Testis (tissue), 3 donors: ENCODE results near the gene RCOR1. TPM values are rescaled to one million over a fixed set of nuclear protein-coding genes. Genes with fewer than 3 reads are reported as not detected.

Source experiments
- DNase-seq: peaks from one replicate; pipeline ENCODE4 v3.0.0-alpha.2; 2019
- H3K27ac ChIP-seq, 2 donors: fragments of 200-600 bp; sonication (generic); one replicate each; pipeline ENCODE4 v1.5.1; 2019
- H3K27me3 ChIP-seq: fragments of 200-600 bp; sonication (generic); one replicate; pipeline ENCODE4 v1.5.1; 2019
- H3K36me3 ChIP-seq: fragments of 200-600 bp; sonication (generic); one replicate; pipeline ENCODE4 v1.5.1; 2017; ENCODE audit warnings: low read depth; ENCODE audit errors: missing control alignments
- H3K4me1 ChIP-seq: fragments of 200-600 bp; sonication (generic); one replicate; pipeline ENCODE4 v1.5.1; 2019
- H3K4me3 ChIP-seq, 2 donors: fragments of 200-600 bp; sonication (generic); one replicate each; pipeline ENCODE4 v1.5.1; 2017 to 2019
- H3K9me3 ChIP-seq: fragments of 200-600 bp; sonication (generic); one replicate; pipeline ENCODE4 v1.5.1; 2017
- CTCF ChIP-seq, 3 experiments: fragments of 450-650 bp in 2 of 3; fragments of 200-600 bp in 1 of 3; sonication (generic) in 1 of 3; IDR thresholded peaks; one replicate each; pipeline ENCODE4 v1.5.1; 2016 to 2019; ENCODE audit warnings: antibody characterized with exemption in 3 of 3, mild to moderate bottlenecking in 2 of 3, moderate library complexity in 1 of 3
- POLR2A ChIP-seq: fragments of 450-650 bp; IDR thresholded peaks from one replicate; pipeline ENCODE4 v1.6.1; 2017; ENCODE audit warnings: antibody characterized with exemption, mild to moderate bottlenecking, moderate library complexity
- WGBS, 2 donors: methylation state at CpG; one replicate each; pipeline ENCODE4 v1.1.5; 2018; 5-methylcytosine and 5-hydroxymethylcytosine counted together
- intact Hi-C: fragments of 100-400 bp; cut with DNase I; formaldehyde crosslinking; loops from one replicate; pipeline ENCODE4 v1.15.1; 2023; ENCODE audit warnings: low total_unique reads
- polyA plus RNA-seq: library from polyadenylated mRNA; stranded (reverse); fragments of 350-450 nt; fragmentation: Illumina TruSeq; extraction: RNeasy Lipid Tissue Mini Kit (QIAGEN cat#74804); gene quantifications from one replicate; pipeline ENCODE4 v1.2.3, GENCODE V29; 2014; ENCODE audit warnings: low read depth, low replicate concordance; ENCODE audit not compliant: insufficient read depth
- total RNA-seq, 2 donors: library from RNA; depleted of rRNA; stranded (reverse); fragments of >200 nt; gene quantifications; one replicate each; pipeline ENCODE4 v1.2.3, GENCODE V29; 2016

The RCOR1 gene
- total and polyA plus RNA-seq, 3 donors from 2014 or later = 33.8 to 37.8 (median 33.9) TPM

GRCh38 chr14:102770147-102771123 is 178.0 kb downstream of the RCOR1 start:
- Histone ChIP-seq H3K4me3 (no peak overlapping the region), H3K27me3 (no peaks in the 10 kb centered on the region), H3K4me1 (no peaks in the 10 kb centered on the region), H3K27ac (no peak overlapping the region), H3K9me3 (no peaks in the 10 kb centered on the region), H3K36me3 (no peaks in the 10 kb centered on the region)
- WGBS, 2 donors = 76 to 79% methylated on average over 29 to 32 of the region's 32 CpGs
- no peak for DNase-seq
- intact Hi-C loops = loop anchor here (10.0 kb wide), 1 partner anchor 154 kb away; the partner anchor contains the start of gene AMN
- TF ChIP-seq POLR2A = no peak
- TF ChIP-seq CTCF (IDR thresholded peaks at IDR 0.05) = no peak

- H3K4me1 ChIP-seq = peaks cover 2% of the 10 kb centered on the region
- no peaks in the 10 kb centered on the region for H3K9me3 ChIP-seq
- no peak for DNase-seq
- H3K4me3 ChIP-seq = no peak overlapping the region
- H3K36me3 ChIP-seq = no peaks in the 10 kb centered on the region
- no peak overlapping the region for H3K27ac ChIP-seq
- H3K27me3 ChIP-seq = no peaks in the 10 kb centered on the region
- WGBS, 2 donors = 98 to 100% methylated on average over 4 to 9 of the region's 9 CpGs
- TF ChIP-seq POLR2A (no peak), CTCF (IDR thresholded peaks at IDR 0.05) (no peak)
- intact Hi-C loops = loop anchor here (10.0 kb wide), 1 partner anchor 154 kb away; the partner anchor contains the start of gene AMN
Measured at GRCh38 chr14:102771144-102771543, 178.7 kb downstream of the RCOR1 start.

- Histone ChIP-seq H3K4me3 (no peak overlapping the region), H3K27ac (no peak overlapping the region), H3K27me3 (no peaks in the 10 kb centered on the region), H3K4me1 (peaks cover 5% of the 10 kb centered on the region), H3K36me3 (no peaks in the 10 kb centered on the region), H3K9me3 (no peaks in the 10 kb centered on the region)
- no peak for DNase-seq
- WGBS, 2 donors = 78 to 82% methylated on average over 22 of the region's 22 CpGs
- TF ChIP-seq POLR2A (no peak), CTCF (IDR thresholded peaks at IDR 0.05) (no peak)
- intact Hi-C loops = loop anchor here (10.0 kb wide), 1 partner anchor 152 kb away; the partner anchor contains the start of gene AMN
Measured at GRCh38 chr14:102772781-102773570, 180.5 kb downstream of the RCOR1 start.

GRCh38 chr14:102774391-102775153 is 182.1 kb downstream of the RCOR1 start:
- 55 to 63% methylated on average over 10 of the region's 10 CpGs for WGBS, 2 donors
- DNase-seq = peak; percentile 75
- Histone ChIP-seq H3K27me3 (no peaks in the 10 kb centered on the region), H3K9me3 (no peaks in the 10 kb centered on the region), H3K4me3 (no peak overlapping the region), H3K27ac (peak overlapping the region in 1 of 2 donors; percentile 8), H3K4me1 (peaks cover 14% of the 10 kb centered on the region), H3K36me3 (no peaks in the 10 kb centered on the region)
- intact Hi-C loops = loop anchor here (10.0 kb wide), 1 partner anchor 150 kb away; the partner anchor contains the start of gene AMN
- peak; percentile 51 to 68 (median 63) for TF ChIP-seq CTCF (IDR thresholded peaks at IDR 0.05)
- no peak for TF ChIP-seq POLR2A
